D721Med (cell line): ENCODE data around the gene MRPS5.
"Not testable (repeated sequence)": the region's sequence is repeated elsewhere in the genome, so short reads cannot be mapped to it uniquely, and the experiment has no call there.

Source experiments
- DNase-seq: peaks from one replicate; pipeline ENCODE4 v3.0.0; 2011; ENCODE audit warnings: low spot score; ENCODE audit not compliant: insufficient read length
- FAIRE-seq: peaks from 2 replicates; lab custom pipeline; 2011; peaks lifted over from hg19 to GRCh38; lab: Jason Lieb, UNC
- CTCF ChIP-seq: IDR thresholded peaks from 2 replicates; pipeline ENCODE4 v1.5.1; 2012; ENCODE audit warnings: mild to moderate bottlenecking, control low read depth; ENCODE audit not compliant: insufficient read depth; ENCODE audit errors: missing control alignments

MRPS5 gene

GRCh38 chr2:95038635-95039298 is 82.8 kb downstream of the MRPS5 start:
- no peak for DNase-seq
- no peak for FAIRE-seq

GRCh38 chr2:95037841-95038585 is 83.6 kb downstream of the MRPS5 start:
- not testable (repeated sequence) for FAIRE-seq

More at GRCh38 chr2:95038635-95039298, 82.8 kb downstream of the MRPS5 start:
- TF ChIP-seq CTCF: no peak

GRCh38 chr2:95037384-95037839 is 84.2 kb downstream of the MRPS5 start:
- FAIRE-seq (no peak), DNase-seq (no peak)
- no peak for TF ChIP-seq CTCF

More at GRCh38 chr2:95037841-95038585, 83.6 kb downstream of the MRPS5 start:
- not testable (repeated sequence) for DNase-seq

- no peak for FAIRE-seq
- no peak for DNase-seq
- no peak for TF ChIP-seq CTCF
These were observed 84.8 kb downstream of the MRPS5 start for GRCh38 chr2:95036596-95037383.
